ENCODE data around the gene PASK.
A peak's percentile ranks its signal among the peaks of the same experiment; 100 is the strongest.

The PASK gene

GRCh38 chr2:241179899-241180298 lies 30.6 kb upstream of the PASK start:
- DNase-seq = no peak

- no peak for DNase-seq
Observed at GRCh38 chr2:241178961-241179360, 29.7 kb upstream of the PASK start.

- DNase-seq = no peak
Observed at GRCh38 chr2:241177526-241178334, 28.5 kb upstream of the PASK start.

- DNase-seq = no peak
Observed at GRCh38 chr2:241173557-241173956, 24.3 kb upstream of the PASK start.

GRCh38 chr2:241168366-241168765 lies 19.1 kb upstream of the PASK start:
- no peak for DNase-seq

- no peak for DNase-seq
Observed at GRCh38 chr2:241163601-241164118, 14.4 kb upstream of the PASK start.

- peak in 10 of 14 donors; percentile 12 to 84 (median 61) for DNase-seq
Observed at GRCh38 chr2:241161646-241162281, 12.5 kb upstream of the PASK start.

- DNase-seq = no peak
Observed at GRCh38 chr2:241160318-241160717, 11.0 kb upstream of the PASK start.

GRCh38 chr2:241159116-241159515 lies 9.8 kb upstream of the PASK start:
- DNase-seq = no peak

- no peak for DNase-seq
Observed at GRCh38 chr2:241158546-241158900, 9.3 kb upstream of the PASK start.

GRCh38 chr2:241157841-241158545 lies 8.7 kb upstream of the PASK start:
- no peak for DNase-seq

- peak in 1 of 14 donors; percentile 43 for DNase-seq
Observed at GRCh38 chr2:241156971-241157441, 7.7 kb upstream of the PASK start.

- DNase-seq = no peak
Observed at GRCh38 chr2:241155936-241156335, 6.7 kb upstream of the PASK start.

- DNase-seq = no peak
Observed at GRCh38 chr2:241154915-241155314, 5.6 kb upstream of the PASK start.

- DNase-seq = no peak
Observed at GRCh38 chr2:241153616-241154015, 4.3 kb upstream of the PASK start.

- DNase-seq = no peak
Observed at GRCh38 chr2:241151934-241152660, 2.8 kb upstream of the PASK start.

- DNase-seq = peak in 2 of 14 donors; percentile 25 to 62
Observed at GRCh38 chr2:241150660-241151530, 1.6 kb upstream of the PASK start.

- DNase-seq = peak; percentile 60 to 96 (median 92)
Observed at GRCh38 chr2:241149925-241150659, 820 bp upstream of the PASK start, which contains the start of gene PPP1R7. Gene PPP1R7 (plus strand): TSS chr2:241150467. CDS start chr2:241150496, 29 bp downstream.

- no peak for DNase-seq
Observed at GRCh38 chr2:241149675-241149924, 328 bp upstream of the PASK start.

GRCh38 chr2:241148239-241148638 lies 1.0 kb downstream of the PASK start:
- DNase-seq = no peak

- DNase-seq = no peak
Observed at GRCh38 chr2:241147336-241147735, 1.9 kb downstream of the PASK start.

Data from C1 segment of cervical spinal cord (tissue), 14 donors.